Transverse colon (tissue), 3 donors: ENCODE results near the gene TMC6.

Experiments used
- POLR2A ChIP-seq: fragments of 450-650 bp; IDR thresholded peaks from one replicate; pipeline ENCODE4 v1.6.1; 2016; ENCODE audit warnings: antibody characterized with exemption, mild to moderate bottlenecking, moderate library complexity
- TF ChIP-seq, protein P1 (sequence below), 5 experiments: fragments of 200-600 bp in 3 of 5; fragments of 450-650 bp in 2 of 5; sonication (generic) in 3 of 5; IDR thresholded peaks; 1 replicate in 2 of 5; 2 replicates in 3 of 5; pipeline ENCODE4 v1.5.1; 2016 to 2017; ENCODE audit warnings: antibody characterized with exemption in 5 of 5, inconsistent platforms in 3 of 5, mild to moderate bottlenecking in 2 of 5, moderate library complexity in 1 of 5

- TF ChIP-seq, protein P1, sequence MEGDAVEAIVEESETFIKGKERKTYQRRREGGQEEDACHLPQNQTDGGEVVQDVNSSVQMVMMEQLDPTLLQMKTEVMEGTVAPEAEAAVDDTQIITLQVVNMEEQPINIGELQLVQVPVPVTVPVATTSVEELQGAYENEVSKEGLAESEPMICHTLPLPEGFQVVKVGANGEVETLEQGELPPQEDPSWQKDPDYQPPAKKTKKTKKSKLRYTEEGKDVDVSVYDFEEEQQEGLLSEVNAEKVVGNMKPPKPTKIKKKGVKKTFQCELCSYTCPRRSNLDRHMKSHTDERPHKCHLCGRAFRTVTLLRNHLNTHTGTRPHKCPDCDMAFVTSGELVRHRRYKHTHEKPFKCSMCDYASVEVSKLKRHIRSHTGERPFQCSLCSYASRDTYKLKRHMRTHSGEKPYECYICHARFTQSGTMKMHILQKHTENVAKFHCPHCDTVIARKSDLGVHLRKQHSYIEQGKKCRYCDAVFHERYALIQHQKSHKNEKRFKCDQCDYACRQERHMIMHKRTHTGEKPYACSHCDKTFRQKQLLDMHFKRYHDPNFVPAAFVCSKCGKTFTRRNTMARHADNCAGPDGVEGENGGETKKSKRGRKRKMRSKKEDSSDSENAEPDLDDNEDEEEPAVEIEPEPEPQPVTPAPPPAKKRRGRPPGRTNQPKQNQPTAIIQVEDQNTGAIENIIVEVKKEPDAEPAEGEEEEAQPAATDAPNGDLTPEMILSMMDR (IDR thresholded peaks at IDR 0.05): no peak
- no peak for TF ChIP-seq POLR2A
These were observed 3.2 kb downstream of the TMC6 start for GRCh38 chr17:78125138-78125913.
